ENCODE results near the gene CNNM2. TPM values are rescaled to one million over a fixed set of nuclear protein-coding genes. Genes with fewer than 3 reads are reported as not detected.

The CNNM2 gene
- total RNA-seq, 1 donor = 9.4 TPM

DNA sequence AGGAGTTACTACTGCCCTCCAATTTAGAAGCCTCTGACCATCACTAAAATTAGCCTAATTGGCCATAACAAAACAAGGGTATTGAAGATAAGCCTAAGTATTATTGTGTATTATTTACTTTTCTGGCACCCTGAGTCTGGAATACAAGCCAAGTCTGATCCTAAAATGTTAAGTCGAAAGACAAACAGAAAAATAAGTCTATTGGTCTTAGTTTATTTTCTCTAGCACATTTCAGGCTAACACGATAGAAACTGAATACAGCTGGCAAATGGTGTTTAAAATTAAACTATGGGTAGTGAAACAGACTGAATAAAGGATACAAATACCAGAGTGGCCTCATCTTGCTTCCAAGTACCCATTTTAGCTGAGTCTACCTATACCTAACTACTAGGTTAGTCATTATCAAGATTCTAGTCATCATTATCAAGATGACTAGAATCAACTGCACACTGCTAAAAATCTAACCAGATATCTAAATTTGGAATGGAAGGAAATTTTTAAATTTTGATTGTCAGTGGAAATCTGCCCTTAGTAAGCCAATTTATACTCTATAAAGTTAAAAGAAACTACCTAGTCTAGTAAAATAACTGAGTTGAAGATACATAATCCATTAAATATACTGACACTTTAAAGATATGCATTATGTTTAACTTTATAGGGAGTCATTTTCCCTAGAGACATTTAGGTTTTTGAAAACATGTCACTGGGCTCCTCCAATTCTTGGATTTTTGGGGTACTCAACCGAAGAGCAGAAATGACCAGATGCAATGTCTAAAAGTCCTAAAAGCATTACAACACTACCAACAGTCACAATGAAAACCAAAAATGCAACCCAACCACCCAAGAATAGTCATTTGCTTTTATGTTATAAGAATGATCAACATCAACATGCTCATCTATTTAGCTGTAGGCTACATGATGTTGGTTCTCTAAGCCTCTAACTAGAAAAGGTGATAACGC, 194.1 kb downstream of the CNNM2 start:
- DNase-seq (ENCODE audit: insufficient read length, low spot score, missing footprints) = no peak
- H3K9me3 ChIP-seq (ENCODE audit: low read depth, low read length) = no peaks in the 10 kb centered on the region
- H3K27ac ChIP-seq (ENCODE audit: low read depth, low read length) = no peak overlapping the region
- H3K4me3 ChIP-seq (ENCODE audit: insufficient read depth, low read length) = no peak overlapping the region
- TF ChIP-seq CTCF (IDR thresholded peaks at IDR 0.05; ENCODE audit: extremely low read depth, low read depth, low read length) = no peak
- H2AFZ ChIP-seq (ENCODE audit: low read length) = no peak overlapping the region
- H3K36me3 ChIP-seq (ENCODE audit: insufficient read depth, low read length) = no peaks in the 10 kb centered on the region
- peaks cover 16% of the 10 kb centered on the region for H3K4me1 ChIP-seq (ENCODE audit: insufficient read depth, low read length)
- H3K27me3 ChIP-seq (ENCODE audit: insufficient read depth, low read length) = no peaks in the 10 kb centered on the region
- no peak overlapping the region for H3K4me2 ChIP-seq (ENCODE audit: insufficient read depth, low read length)
- H4K20me1 ChIP-seq (ENCODE audit: insufficient read depth, low read length) = peaks cover 18% of the 10 kb centered on the region
- H3K79me2 ChIP-seq (ENCODE audit: insufficient read depth, low read length) = peaks cover 60% of the 10 kb centered on the region

- Histone ChIP-seq H3K27ac (ENCODE audit: low read depth, low read length) (no peak overlapping the region), H3K9me3 (ENCODE audit: low read depth, low read length) (no peaks in the 10 kb centered on the region), H3K36me3 (ENCODE audit: insufficient read depth, low read length) (no peaks in the 10 kb centered on the region), H2AFZ (ENCODE audit: low read length) (no peak overlapping the region), H3K4me3 (ENCODE audit: insufficient read depth, low read length) (no peak overlapping the region), H3K4me1 (ENCODE audit: insufficient read depth, low read length) (peaks cover 16% of the 10 kb centered on the region), H4K20me1 (ENCODE audit: insufficient read depth, low read length) (peaks cover 22% of the 10 kb centered on the region), H3K27me3 (ENCODE audit: insufficient read depth, low read length) (no peaks in the 10 kb centered on the region), H3K79me2 (ENCODE audit: insufficient read depth, low read length) (peaks cover 60% of the 10 kb centered on the region), H3K4me2 (ENCODE audit: insufficient read depth, low read length) (no peak overlapping the region)
- no peak for TF ChIP-seq CTCF (IDR thresholded peaks at IDR 0.05; ENCODE audit: extremely low read depth, low read depth, low read length)
- DNase-seq (ENCODE audit: insufficient read length, low spot score, missing footprints) = no peak
These were observed 196.8 kb downstream of the CNNM2 start for GRCh38 chr10:103114876-103115275.

DNA sequence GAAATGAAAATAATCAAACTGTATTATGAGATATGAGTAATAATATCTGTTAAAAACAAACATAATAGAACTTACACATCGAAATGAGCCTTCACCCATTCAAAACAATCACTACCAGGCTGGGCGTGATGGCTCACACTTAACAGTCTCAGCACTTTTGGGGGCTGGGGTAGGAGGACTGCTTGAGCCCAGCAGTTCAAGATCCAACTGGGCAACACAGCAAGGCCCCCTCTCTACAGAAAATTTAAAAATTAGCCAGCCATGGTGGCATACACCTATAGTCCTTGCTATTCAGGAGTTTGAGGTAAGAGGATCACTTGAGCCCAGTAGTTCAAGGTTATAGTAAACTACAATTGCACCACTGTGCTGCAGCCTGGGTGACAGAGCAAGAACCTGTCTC, 199.2 kb downstream of the CNNM2 start:
- DNase-seq (ENCODE audit: insufficient read length, low spot score, missing footprints) = no peak
- peaks cover 13% of the 10 kb centered on the region for H3K4me1 ChIP-seq (ENCODE audit: insufficient read depth, low read length)

More for the DNA sequence above, 199.2 kb downstream of the CNNM2 start:
- Histone ChIP-seq H3K4me2 (ENCODE audit: insufficient read depth, low read length) (no peak overlapping the region), H3K36me3 (ENCODE audit: insufficient read depth, low read length) (no peaks in the 10 kb centered on the region), H2AFZ (ENCODE audit: low read length) (no peak overlapping the region), H3K27ac (ENCODE audit: low read depth, low read length) (no peak overlapping the region), H3K79me2 (ENCODE audit: insufficient read depth, low read length) (peaks cover 54% of the 10 kb centered on the region), H3K27me3 (ENCODE audit: insufficient read depth, low read length) (no peaks in the 10 kb centered on the region), H3K4me3 (ENCODE audit: insufficient read depth, low read length) (no peak overlapping the region), H3K9me3 (ENCODE audit: low read depth, low read length) (no peaks in the 10 kb centered on the region), H4K20me1 (ENCODE audit: insufficient read depth, low read length) (peaks cover 11% of the 10 kb centered on the region)
- no peak for TF ChIP-seq CTCF (IDR thresholded peaks at IDR 0.05; ENCODE audit: extremely low read depth, low read depth, low read length)

Measured in osteoblast (primary cell).